GM18511 (cell line): ENCODE measurements around the gene COX5A.
A peak's percentile ranks its signal among the peaks of the same experiment; 100 is the strongest.
"Not testable (repeated sequence)": the region's sequence is repeated elsewhere in the genome, so short reads cannot be mapped to it uniquely, and the experiment has no call there.

Source experiments
- ATAC-seq: cut with Tn5 transposase; IDR thresholded peaks from one replicate; pipeline ENCODE4 v1.9.1; 2021; ENCODE audit warnings: mild to moderate bottlenecking, moderate library complexity; ENCODE audit not compliant: unreplicated experiment

COX5A gene

DNA sequence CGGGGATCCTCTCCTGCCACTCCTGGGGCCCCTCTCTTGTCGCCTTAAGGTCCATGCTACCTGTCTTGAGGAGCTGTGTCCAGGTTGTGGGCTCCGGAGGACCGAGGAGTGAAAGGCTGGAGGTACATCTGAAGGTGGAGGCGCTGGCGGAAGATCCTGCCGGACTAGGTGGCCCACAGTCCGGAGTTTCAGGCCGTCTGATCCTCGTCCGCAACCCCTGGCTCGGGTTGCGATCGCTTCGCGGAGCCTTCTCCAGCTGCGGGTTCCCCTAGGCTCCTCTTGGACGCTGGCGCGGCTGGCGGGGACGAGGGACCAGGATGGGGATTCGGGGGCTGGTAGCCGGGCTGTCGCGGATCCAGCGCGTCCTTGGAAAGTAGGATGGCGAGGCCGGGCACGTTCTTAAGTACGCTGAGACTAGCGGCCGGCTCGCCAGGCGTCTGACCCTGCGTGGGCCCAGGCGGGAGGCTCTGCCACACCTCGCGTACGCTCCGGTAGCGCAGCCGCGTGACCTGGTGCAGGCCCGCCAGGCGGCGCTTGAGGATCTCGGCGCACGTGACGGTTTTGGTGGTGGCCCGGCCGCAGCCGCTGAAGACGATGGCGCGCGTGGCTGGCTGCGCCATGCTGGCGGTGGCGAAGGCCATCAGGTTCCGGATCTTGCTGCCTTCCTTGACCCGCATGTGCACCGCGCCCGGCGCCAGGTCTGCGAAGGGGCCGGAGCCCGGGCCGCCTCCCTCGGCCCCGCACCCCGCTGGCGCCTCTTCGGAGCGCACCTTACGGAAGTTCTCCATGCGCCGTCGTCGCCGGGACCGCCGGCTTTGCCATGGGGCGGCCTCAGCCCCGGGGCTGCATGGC lies 18.1 kb upstream of the COX5A start:
- ATAC-seq: peak; percentile 56

DNA sequence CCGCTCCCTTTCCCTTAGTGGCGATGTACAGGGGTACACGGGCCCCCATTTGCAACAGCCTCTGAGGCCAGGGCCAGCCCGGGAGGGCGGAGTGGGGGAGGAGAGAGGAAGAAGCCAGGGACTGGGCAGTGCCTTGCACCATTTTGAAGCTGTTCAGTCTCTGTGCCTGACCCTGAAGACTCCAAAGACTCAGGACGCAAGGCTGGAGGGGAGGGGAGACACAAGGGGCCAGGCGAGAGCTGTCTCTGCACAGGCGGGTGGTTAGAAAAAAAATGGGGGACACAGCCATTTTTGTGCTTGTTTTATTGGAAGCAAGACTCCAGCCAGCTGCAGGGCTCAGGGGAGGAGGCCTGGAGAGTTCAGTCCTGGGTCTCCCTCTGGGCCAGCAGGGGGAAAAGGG lies 17.1 kb upstream of the COX5A start:
- no peak for ATAC-seq

DNA sequence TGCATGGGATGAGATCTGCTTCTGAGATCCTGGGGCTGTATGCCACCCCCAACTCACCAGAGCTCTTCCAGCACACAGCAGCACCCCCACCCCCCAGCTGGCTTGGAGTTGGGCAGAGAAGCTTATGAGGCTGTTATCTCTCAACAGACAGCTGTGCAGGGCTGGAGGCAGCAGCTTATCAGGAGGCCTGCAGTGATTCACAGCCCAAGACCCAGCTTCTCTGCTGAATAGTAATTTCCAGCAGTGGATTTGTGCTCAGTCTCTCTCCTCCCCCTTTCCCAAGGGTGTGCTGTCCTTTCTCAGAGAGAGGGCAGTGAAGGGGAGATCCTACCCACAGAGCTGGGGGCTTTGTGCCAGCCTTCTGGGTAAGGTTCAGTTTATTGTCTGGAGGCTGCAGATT lies 16.6 kb upstream of the COX5A start:
- ATAC-seq: no peak

DNA sequence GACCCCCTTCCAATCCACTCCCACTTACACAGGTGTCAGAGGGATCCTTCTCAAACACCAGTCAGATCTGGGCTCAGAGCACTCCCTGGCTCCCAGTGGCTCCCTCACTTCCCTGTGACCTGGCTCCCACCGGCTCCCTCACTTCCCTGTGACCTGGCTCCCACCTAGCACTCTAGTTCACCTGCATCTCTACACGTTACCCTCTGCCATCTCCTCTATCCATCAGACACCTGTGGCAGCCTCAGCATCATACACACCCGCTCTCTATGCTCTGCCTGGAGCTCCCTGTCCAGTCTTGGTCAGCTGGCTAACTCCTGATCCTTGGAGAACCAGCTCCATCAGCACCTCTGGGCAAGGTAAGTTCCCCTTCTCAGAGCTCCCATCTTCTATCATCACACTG lies 13.1 kb upstream of the COX5A start:
- no peak for ATAC-seq

DNA sequence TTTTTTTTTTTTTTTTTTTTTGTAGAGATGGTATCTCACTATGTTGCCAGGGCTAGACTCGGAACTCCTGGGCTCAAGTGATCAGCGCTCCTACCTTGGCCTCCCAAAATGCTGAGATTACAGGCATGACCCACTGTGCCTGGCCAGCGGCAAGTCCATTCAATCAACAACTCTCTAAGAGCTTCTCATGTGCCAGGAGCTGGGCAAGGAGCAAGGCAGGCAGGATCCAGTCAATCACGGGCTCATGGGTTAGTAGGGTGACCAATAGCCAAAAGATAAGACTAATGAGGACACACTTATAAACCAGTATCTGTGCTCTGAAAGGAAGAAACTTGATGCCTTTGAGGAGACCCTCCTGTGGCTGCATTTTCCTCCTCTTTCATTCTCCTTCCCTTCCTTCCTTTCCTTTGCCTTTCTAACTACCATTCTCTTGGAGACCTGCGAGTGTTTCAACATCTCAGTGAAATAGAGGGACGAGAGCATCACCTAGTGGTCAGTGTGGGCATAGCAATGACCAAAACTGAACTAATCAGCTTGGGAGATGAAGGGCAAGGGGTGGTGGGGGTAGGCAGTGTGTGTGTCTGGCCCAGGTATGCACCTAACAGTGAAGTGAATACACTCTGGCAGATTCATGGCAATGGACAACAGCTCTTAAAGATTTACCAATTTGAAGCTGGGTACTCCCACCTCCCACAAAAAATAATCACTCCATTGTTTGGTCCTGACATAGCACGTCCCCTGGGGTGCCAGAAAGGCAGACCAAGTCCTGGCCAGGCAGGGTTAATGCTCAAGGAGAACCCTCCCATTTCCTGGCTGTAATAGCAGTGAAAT lies 12.4 kb upstream of the COX5A start:
- ATAC-seq: no peak

DNA sequence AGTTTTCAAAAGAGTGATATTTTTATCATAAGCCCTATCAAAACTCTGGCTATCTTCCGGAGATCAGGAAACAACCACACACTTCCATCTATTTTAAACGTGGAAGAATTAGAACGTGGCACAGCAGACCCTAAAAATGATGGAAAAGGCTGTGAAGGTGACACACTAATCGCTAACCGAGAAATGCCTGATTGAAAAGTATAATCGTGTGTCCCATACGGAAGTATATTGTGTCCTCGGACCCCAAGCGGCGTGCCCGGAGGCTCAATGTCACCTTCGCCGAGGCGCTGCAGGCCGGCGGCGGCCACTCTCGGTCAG lies 642 bp downstream of the COX5A start:
- no peak for ATAC-seq

DNA sequence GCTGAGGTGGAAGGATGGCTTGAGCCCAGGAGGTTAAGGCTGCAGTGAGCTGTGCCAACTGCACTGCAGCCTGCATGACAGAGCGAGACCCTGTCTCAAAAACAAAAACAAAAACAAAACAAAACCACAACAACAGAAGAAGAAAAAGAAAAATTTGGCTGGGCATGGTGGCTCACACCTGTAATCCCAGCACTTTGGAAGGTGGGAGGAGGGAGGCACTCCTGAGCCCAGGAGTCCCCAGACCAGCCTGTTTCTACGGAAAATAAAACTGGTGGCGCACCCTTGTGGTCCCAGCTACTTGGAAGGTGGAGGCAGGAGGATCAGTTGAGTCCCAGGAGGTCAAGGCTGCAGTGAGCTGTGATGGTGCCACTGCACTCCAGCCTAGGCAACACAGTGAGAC lies 2.7 kb downstream of the COX5A start:
- ATAC-seq: not testable (repeated sequence)

DNA sequence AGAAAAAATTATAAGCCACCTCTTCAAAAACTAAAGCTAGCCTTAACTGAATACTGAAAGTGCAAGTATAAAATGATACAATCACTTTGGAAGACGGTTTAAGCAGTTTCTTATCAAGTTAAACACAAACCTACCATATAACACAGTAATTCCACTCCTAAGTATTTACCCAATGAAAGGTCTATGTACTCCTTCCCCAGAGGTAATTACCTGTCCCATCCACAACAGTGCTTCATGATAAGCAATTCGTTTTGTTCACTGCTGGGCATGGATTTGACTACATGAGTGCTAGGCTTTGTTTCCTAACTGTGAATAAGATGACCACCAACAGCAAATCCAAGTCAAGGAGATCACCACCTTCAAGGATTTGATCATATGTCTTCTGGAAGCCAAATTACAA lies 4.3 kb downstream of the COX5A start:
- ATAC-seq: no peak

DNA sequence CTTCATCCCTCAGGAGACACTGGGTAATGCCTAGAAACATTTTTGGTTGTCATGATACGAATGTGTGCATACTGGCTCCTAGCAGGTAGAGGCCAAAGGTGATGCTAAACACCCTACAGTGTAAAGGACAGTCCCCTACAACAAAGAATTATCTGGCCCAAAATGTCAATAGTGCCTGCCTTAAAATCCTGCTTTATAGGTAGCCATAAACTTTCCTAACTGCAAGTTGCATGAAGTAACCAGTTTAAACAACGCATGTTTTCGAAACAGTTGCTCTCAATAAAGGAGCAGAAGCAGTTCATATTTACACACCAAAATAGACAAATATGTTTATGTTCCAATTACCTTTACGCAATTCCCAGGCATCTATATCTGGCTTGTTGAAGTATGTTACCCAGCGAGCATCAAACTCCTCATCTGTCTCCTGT lies 9.1 kb downstream of the COX5A start:
- no peak for ATAC-seq

DNA sequence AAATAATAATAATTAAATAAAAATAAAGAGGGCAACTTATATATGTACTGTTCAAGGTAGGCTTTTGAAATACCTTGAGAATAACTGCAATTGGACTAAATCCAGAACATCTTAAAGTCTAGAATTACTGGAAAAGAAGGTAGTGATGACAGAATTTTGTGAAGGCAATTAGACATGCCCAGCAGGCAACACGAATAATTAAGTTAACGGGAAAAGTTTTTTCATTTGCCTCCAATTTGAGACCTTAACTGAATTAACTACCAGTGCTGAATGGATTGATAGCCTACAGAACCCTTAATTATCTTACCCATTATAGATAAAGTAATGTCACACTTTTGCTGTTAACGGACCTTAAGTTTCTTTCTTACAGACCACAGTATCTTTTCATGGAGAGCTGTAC lies 13.3 kb downstream of the COX5A start:
- no peak for ATAC-seq

DNA sequence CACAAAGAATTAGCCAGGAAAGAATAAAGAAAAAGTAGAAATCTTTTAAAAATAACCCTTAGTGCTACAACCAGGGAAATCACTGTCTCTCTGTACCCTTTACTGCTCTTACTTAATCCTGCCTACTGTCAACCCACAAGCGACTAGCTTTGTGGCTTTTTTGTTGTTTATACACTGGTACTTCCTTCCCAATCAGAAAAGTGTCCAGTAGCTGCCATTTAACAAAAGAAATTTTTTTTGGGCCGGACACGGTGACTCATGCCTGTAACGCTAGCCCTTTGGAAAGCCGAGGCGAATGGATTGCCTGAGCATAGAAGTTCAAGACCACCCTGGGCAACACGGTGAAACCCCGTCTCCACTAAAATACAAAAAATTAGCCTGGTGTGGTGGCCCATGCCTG lies 17.4 kb downstream of the COX5A start:
- no peak for ATAC-seq

DNA sequence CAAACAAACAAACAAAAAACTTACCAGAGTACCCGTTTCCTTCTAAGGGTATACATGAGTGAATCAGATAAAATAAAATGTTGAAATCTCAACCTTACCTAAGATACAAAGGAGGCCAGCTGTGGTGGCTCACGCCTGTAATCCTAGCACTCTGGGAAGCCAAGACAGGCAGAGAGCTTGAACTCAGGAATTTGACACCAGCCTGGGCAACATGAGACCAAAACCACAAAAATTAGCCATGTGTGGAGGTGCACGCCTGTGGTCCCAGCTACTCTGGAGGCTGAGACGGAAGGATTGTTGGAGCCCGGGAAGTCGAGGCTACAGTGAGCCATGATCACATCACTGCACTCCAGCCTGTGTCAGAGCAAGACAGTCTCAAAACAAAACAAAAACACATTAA lies 20.2 kb downstream of the COX5A start:
- no peak for ATAC-seq

DNA sequence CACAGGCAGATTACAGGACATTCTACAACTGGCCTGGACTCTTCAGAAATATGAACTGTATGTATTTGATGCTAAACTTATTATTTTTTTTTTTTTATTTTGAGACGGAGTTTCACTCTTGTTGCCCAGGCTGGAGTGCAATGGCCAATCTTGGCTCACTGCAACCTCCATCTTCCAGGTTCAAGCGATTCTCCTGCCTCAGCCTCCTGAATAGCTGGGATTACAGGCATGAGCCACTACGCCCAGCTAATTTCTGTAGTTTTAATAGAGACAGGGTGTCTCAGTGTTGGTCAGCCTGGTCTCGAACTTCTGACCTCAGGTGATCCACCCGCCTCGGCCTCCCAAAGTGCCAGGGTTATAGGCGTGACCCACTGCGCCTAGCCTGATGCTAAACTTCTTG lies 24.1 kb downstream of the COX5A start:
- not testable (repeated sequence) for ATAC-seq

DNA sequence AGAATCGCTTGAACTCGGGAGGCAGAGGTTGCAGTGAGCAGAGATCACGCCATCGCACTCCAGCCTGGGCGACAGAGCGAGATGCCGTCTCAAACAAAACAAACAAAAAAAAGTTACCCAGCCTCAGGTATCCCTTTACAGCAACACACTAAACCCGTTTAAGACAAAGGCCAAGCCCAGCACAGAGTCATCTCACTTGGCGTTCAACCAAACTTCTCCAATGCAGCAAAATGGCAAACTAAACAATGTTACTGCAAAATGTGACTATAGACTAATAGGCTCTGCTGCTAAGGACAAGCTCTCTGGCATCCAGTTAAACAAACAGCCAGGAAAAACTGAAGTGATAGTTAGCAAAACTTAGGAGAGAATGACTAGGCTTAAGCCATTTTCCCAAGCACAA lies 24.8 kb downstream of the COX5A start:
- ATAC-seq: no peak

DNA sequence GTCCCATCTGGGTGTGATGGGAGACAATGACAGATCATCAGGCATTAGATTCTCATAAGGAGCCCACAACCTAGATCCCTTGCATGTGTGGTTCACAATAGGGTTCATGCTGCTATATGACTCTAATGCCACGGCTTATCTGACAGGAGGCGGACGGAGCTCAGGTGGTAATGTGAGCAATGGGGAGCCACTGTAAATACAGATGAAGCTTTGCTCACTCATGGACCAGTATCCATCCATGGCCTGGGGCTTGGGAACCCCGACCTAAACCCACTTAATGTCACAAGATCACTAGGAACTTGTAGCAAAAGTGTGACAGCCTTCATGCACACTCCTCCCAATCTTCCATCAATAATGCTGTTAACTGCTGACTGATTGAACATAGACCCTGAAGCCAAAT lies 29.2 kb downstream of the COX5A start:
- ATAC-seq: no peak

DNA sequence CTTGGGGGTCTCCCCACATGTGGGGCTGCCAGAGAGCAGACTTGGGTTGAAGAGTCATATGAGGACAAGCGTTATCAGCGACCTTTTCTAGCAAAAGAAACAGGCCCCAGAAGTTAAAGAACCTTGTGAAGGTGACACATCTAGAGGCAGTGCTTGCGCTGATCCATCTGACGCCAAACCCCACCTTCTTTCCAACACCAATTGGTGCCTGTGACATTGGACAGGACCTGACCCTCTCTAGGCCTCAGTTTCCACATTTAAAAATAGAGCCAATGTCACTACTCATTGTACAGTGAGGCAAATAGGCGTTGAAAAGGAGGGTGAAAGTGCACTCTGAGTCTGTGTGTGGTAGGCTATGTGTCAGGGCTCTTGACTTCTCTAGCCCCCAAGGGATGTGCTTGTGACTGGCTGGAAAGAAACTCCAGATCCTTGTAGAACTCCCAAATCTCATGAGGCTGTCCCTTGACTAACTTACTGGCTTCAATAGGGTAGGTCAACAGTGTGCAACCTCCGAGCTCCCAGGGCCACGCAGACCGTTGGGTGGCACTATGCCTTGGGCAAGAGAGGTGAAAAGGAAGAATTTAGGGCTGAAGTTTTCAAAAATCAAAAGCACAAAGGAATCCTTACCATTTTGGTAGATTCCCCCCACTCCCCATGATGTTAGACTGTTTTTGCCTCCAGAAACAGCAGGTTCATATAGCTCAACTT lies 30.6 kb downstream of the COX5A start:
- ATAC-seq: no peak

DNA sequence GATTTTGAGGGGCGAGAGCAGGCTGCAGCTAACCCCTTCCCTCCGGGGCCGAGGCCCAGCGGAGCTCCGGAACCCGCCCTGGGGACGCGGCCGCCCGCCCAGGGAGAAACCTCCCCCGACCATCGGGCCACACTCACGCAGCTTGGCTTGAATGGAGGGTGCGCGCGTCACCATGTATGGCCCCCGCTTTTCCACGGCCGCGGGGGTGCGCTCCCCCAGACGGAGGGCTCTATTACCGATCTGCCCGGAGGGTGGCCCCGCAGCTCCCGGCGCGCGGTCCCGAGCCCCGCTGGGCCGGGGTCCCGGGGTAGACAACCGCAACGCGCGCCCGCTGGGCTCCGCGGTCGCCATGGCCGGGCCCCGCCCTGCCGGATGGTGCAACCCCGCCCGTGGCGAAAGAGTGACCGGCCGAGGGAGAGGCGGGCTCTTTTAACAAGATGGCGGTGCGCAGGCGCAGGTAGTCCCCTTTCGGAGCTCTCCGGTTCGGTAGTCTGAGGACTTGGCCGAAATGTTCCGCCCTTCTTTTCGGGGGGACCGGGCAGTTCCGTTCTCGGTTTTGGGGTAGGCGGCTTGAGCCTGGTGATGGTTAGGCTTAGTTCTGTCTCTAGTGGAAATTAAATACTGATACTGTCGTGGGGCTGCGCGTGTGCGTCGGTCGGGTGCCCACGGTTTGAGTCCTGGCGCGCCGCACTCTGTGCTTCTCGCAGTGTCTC lies 31.3 kb downstream of the COX5A start, which contains the start of gene FAM219B:
Gene FAM219B (minus strand): TSS at position 402 of the 713 bp plus-strand sequence. CDS start 51 bp downstream, at position 351.
- ATAC-seq: peak; percentile 90

DNA sequence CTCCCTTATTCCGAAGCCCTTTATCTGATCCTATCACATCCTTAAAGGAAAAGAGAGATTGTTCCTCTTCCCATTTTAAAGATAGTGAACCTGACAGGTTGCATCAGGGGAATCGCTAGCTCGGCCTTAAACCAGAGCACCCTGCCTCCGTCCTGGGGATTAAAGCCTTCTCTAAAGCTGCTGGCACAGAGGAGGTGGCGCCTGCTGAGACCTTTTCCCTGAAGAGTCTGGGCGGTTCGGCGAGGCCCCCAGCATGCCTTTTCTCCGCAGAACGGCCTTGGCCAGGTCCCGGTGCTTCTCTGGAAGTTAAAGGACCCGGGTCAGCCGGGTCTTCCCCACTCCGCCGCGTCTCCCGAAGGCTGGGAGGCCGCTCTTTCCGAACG lies 31.8 kb downstream of the COX5A start:
- peak; percentile 20 for ATAC-seq

DNA sequence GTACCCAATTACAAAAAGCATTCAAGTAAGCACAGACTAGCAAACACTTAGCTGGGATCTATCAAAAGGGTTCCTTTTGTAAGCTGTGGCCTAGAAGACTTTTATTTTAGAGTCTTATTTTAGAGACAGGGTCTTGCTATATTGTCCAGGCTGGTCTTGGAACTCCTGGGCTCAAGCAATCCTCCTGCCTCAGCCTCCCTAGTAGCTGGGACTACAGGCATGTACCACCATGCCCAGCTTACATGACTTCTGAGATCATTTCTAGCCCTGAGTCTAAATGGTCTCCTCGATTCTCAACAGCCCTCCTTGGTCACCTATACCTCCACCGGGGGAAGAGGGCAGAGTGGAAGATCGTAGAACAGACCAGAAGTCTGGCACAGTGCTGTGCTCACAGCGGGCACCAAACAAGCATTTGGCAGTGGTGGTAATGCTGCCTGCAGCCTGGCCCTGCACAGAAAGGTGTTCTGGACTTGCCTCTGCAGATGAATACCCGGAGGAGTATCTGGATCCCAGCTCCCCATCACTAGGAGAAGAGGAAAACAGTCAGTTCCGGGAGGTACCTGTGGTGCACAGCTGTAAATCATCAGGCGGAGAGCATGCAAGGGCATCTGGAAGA lies 33.6 kb downstream of the COX5A start:
- no peak for ATAC-seq

DNA sequence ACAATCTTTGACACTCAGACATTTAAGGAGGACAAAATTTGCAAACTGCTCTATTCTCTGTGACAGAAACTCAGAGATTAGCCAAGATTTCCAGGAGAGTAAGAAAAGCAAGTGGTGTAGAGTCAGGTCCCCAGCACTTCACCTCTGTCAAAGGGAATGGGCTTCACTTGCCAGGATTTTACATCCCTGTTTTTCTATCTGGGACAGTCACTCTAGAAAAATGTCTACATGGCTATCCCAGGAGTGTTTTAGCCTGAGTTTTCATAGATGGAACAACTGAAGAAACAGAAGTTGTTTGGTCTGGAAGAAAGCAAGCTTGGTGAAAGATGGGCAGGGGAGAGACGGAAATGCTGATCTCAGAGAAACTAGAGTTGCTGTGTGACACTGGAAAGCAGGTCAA lies 34.2 kb downstream of the COX5A start:
- ATAC-seq: no peak
